COLO668 (cell line): Measurements from ENCODE around the gene SSC5D.
"Not testable (repeated sequence)": the region's sequence is repeated elsewhere in the genome, so short reads cannot be mapped to it uniquely, and the experiment has no call there.

Experiments
- DNase-seq: peaks from one replicate; lab custom pipeline; 2025; ENCODE audit not compliant: unreplicated experiment; lab: John Stamatoyannopoulos, UW

Gene SSC5D

DNA sequence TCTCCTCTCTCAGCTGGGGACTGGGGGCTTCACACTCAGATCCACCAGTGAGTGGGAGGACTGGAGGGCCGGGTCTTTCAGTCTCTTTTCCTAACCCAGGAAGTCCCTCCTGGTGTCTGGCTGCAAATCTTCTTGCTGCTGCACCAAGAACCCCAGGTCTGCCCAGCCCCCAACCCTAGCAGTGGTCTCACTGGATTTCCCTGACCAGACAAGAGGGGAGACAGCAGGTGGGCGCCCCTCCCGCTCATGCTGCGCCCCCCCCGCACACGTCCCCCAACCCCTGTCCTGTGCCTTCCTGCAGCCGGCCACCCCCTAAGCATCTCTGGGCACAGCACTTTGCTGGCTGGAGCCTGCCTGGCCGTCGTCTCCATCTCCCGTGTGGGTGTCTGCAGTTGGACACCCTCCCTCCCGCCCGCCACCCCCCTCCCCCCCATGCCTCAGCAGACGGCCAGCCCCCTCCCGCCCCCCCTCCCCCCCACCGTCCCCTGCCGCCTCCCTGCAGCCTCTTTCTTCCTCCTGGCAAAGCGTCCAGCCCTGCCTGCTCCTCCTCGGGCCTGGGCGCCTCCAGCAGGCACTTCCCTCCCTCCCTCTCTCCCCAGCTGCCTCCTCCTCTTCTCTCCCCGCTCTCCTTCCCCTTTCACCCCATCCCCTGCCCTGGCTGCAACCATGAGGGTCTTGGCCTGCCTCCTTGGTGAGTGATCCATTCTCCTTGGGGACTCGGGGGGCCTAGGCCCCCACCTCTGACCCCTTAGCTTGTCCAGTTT, at the start of gene SSC5D:
SSC5D (plus strand) TSS at position 513 of the 764 bp plus-strand sequence; CDS start at position 667, 154 bp downstream.
- no peak for DNase-seq

DNA sequence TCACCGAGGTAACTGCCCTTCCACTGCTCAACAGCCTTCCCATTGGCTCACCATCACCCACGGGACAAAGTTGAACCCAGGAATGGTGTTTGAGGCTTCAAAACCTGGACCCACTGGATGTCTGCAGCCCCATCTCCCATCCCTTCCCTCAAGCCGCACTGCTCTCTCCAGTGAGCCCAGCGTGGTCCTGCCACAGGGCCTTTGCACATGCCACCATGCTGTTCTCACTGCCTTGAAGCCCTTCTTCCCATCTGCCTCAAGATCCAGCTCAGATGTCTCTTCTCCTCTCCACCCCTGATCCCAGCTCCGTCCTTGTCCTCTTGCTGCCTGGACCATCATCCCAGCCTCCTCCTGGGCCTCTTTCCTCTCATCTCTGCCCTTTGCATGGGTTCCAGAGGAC, 49.2 kb upstream of the SSC5D start:
- no peak for DNase-seq

DNA sequence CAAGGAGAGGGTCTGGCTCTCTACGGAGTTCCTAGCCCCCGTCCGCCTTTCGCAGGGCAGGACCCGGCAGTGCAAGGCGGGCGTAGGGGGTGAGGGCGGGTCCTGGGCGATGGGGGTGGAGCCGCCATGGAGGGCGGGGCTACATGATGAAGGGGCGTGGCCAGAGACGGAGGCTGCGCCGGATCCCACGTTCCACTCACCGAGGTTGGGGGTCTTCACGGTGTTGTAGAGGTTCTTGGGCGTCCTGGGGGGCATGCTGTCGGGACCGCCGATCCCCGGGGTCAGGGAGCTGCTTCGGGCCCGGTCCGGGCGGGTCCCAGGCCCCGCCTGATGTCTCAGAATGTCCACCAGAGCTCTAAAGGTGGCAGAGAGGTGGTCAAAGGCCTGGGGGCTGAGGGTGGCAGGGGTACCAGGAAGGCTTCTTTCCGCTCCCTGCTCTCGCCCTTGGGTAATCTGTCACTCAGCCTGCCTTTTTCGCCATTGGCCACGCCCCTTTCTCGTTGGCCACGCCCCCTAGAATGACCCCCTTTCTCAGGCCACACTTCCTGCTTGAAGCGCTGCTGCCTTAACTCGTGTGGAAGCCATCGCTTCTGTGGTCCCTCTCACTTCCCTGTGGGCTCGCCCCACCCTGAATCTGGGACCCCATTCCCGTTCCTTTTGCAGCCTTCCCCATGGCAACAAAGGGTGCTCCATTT, 47.7 kb upstream of the SSC5D start:
- DNase-seq = peak; percentile 30

DNA sequence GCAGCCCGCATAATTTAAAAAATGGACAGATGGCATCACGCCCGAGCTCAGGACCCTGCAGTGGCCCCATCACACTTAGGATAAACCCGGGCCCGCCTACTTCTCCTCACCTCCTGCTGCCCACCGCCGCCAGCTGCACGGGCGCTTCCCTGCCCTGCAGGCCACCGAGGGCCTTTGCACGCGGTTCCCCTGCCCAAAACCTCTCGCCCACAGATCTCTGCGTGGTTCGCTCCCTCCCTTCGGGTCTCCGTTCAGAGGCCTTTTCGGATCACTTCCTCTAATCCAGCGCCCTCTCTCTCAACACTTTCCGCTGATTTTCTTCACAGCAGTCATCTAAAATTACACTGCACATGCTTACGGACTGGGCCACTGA, 46.9 kb upstream of the SSC5D start:
- DNase-seq = peak; percentile 7

DNA sequence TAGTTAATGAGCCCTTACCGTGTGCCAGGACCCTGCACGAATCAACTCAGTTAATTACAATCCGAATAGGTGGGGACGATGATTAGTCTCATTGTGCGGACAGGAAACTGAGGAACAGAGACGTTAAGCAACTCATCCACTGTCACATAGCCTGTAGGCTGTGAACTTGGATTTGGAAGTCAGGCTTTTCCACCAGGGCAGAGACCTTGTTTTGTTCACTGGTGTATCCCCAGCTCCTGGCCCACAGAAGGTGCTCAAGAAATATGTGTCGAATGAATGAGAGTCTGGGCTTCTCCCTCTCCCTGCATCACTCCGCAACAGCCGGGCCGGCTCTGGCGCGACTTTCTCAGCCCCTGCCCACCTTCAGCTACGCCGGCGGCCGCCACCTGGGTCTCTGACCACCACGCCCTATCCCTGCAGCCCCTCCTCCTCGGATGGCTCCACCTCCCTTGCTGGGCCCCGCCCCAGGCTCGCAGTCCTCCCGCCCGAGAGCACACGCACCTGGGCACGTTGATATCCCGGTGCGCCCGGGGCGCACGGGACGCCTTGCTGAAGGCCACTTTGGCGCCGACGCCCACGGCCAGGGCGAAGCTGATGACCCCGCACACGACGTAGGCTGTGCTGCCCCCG, 46.4 kb upstream of the SSC5D start:
- peak; percentile 50 for DNase-seq

DNA sequence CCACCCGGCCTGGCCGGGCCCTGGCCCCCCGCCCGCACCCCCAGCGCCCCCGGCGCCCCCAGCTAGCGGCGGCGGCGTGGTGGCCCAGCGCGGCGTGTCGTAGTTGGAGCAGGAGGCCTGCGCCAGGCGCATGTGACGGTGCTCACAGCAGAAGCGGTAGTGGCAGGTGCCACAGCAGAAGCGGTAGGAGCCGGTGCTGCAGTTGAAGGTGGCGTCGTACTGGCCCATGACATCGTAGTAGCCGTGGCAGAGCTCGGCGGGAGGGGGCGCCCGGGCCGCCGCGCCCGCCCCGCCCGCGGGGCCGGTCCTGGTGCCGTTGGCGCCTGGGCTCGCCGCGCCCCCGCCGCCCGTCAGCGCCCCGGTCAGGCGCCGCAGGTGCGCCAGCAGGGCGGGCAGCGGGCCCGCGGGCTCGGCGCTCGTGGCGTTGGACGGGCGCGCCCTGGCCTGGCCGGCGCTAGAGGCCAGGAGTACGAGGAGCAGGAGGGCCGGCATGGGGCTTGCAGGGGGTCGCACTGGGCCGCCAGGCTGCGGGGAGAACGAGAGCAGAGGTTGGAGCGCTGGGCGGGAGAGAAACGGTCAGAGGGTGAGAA, 45.8 kb upstream of the SSC5D start:
- DNase-seq = peak; percentile 54

DNA sequence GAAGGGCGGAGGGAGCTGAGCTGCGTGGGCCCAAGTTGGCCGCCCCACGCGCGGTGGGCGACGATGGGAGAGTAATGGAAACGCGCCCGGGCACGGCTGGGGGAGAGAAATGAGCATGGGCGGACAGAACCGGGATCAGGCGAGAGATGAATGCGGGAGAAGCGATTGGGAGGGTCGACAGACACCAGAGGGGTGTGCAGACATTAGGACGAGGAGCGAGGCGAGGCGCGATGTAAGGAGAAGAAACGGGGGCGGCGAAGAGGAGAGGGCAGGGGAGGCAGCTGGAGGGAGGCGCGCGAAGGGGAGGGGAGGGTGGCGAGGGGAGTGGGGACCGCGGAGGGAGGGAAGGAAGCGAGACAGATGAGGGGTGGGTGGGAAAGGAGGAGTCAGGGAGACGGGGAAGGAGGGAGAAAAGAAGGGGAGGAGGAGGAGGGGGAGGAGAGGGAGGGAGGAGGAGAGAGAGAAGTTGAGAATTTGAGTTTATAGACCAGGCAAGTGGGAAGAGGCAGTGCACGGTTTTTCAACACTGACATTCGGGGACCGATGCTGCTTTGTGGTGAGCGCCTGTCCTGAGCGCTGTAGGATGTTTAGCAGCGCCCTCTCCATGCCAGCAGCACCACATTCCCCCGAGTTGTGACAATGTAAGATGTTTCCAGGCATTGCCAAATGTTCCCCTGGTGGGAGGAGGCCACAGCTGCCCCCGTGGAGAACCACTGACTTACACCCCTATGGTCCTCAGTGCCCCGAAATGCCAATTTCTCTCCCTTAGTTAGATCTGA, 45.0 kb upstream of the SSC5D start, which contains the start of gene SHISA7:
SHISA7 (minus strand) TSS at position 256 of the 779 bp plus-strand sequence. CDS start 437 bp downstream, outside the sequence.
- DNase-seq = no peak

DNA sequence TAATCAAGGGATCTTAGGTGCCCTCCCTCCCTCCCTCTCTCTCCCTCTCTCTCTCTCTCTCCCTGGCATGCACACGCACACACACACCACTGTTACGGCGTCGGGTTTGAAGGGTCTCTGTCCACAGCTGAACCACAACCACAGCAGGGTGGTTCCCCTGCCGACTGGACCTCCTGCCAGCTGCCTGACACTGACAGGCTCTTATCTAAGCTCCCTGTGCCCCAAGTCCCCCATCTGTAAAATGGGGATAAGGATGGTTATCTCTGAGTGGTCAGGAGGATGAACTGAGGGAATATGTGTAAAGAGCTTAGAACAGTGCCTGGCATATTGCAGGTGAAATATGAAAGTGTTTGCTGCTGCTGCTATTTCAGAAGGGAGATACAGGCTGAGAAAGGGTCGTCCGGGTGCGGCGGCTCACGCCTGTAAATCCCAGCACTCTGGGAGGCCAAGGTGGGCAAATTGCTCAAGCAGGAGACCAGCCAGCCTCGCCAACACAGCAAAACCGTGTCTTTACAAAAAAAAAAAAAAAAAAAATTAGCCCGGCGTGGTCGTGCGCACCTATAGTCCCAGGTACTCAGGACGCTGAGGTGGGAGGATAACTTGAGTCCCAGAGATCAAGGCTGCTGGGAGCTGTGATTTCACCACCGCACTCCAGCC, 44.3 kb upstream of the SSC5D start:
- DNase-seq = no peak

DNA sequence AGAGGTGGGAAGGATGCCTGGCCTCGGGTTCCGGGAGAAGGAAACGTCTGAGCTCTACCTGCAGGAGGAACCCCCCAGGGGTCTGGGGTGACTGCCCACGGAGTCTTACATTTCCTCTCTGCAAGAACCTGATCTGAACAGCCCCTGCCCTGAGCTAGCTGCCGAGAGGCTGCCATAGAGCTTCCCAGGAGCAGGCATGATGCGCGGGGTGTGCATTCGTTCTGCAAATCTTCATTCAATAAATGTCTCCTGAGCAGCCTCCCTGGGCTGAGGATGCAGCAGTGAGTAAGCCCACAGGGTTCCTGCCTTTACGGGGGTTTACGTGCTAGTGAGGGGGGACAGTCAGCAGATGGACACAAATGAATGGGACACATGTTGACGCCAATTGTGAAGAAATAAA, 43.6 kb upstream of the SSC5D start:
- DNase-seq = no peak

DNA sequence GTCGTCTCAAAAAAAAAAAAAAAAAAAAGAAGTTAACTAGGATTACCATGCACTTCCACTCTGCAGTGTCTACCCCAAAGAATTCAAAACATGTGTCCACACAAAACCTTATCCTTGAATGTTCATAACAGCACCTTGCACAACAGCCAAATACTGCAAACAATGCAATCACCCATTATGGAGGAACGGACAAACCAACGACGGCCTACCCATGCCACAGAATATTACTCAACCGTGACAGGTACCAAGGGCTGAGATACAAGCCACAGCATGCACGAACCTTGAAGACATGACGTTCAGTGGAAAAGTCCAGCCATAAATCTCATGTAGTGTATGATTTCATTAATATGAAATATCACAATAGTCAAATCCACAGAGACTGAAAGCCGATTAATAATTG, 42.2 kb upstream of the SSC5D start:
- DNase-seq = no peak

DNA sequence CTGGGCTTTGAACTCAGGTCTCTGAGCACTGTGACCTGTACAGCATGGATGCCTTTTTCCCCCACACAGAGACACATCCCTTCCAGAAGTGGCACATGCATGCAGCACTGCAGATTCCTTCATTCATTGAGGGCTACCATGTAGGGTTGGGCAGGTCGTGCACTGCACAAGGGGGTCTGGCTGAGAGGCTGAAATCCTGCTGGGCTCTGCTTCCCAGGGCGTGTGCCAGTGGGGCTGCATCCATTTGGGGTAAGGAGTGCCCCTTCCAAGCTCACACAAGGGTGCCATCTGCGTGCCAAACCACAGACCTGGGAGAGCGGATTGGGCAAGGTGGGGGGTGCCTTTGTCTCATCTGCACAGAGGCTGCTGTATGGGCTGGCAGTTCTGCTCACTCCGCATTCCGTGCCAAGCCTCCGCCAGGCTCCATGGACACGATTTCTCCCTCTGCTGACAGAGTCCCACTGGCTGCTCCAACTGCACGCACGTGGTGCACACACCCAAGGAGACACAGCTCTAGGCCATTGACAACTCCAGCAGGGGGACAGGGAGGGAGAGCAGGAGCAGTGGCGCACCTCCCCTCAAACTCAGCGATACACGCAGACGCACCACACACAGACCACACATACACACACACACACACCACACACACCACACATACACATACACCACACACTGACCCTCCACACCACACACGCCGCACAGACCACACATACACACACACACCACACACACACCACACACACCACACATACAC, 40.6 kb upstream of the SSC5D start:
- peak; percentile 42 for DNase-seq

DNA sequence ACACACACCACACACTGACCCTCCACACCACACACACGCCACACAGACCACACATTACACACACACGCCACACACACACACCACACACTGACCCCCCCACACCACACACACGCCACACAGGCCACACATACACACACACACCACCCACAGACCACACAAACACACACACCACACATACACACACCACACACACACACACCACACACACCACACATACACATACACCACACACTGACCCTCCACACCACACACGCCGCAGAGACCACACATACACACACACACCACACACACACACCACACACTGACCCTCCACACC, 40.1 kb upstream of the SSC5D start:
- not testable (repeated sequence) for DNase-seq

DNA sequence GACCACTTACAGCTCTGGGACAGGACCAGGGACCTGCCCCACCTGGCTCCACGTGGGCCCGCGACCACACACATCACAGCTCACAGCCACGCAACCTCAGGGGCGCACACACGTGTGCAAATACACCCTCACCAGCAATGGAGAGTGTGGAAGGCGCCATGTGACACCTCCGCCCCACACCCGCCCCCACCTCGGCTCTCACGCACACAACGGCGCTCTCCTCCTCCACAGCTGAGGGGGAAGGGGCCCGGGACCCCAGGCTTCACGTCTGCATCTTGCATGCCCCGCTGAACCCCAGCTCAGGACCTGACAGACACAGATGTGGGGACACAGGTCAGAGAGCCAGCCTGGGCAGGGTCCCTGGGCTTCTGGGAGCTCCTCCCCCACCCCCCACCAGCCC, 38.8 kb upstream of the SSC5D start:
- DNase-seq = no peak

DNA sequence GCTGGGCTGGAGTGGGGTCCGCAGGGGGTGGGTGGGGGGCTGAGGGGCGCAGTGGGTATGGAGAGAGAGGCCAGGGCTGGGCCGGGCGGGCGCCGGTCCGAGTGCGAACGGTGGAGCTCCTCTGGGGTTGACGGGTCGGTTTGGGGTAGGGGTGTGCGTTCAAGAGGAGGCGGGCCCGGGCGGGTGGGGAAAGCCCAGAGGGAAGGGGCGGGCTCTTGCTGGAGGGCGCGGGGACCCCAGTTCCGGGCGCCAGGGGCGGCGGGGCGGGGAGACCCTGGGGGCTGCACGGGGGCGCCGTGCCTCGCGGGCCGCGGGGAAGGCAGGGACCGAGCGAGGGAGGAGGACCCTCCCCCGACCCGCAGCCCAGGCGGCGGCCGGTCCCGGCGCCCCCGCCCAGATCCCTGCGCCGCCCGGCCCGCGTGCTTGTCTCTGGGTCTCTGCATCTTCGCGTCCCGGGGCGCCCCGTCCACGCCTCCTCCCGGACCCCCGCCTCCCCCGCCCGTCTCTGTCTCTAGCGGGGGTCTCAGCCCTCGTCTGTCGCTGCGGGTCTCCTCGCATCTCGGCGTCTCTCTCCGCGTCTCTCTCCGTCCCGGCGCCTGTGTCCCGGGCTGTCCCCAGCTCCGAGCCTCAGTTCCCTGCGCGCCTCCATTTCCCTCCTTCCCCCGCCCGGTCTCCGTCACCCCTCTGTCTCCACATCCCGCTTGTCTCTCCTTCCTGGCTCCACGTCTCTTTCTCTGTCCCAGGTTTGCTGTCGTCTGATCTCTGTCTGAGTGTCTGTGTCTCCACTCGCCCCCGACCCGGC, 36.9 kb upstream of the SSC5D start:
- no peak for DNase-seq

DNA sequence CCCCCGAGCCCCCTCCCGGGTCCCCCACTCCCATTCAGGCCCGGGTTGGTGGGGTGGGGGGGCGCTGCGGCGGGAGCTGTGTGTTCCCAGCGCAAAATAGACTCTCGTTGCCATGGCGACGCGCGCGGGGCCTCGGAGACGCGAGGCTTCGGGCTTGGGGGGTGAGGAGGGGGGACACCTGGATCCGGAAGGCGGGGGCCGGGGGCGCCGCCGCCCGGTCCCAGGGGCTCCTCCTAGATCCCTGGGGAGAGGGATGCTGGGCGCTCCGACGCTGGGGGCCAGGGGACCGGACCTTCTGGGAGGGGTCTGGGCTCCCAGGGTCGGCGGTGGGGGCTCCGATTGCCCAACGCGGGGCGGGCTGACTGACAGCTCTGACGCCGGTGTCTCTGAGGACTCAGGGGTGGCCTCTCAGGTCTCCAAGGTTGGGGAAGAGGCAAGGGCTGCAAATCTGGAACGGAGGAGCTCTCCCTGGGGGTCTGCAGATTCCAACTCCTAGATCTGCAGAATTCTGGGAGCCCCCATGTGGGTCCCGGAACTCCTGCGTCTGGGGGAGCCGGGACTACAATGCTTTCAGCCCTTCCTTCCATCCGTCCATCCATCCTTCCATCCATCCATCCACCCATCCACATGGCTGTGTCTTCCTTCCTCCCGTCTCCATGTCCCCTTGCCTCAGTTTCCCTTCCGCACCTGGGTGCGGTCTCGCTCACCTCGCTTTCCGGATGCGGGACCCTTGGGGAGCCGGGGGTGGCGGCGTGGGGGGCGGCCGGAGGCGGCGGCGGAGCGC, 36.1 kb upstream of the SSC5D start:
- DNase-seq = peak; percentile 10

DNA sequence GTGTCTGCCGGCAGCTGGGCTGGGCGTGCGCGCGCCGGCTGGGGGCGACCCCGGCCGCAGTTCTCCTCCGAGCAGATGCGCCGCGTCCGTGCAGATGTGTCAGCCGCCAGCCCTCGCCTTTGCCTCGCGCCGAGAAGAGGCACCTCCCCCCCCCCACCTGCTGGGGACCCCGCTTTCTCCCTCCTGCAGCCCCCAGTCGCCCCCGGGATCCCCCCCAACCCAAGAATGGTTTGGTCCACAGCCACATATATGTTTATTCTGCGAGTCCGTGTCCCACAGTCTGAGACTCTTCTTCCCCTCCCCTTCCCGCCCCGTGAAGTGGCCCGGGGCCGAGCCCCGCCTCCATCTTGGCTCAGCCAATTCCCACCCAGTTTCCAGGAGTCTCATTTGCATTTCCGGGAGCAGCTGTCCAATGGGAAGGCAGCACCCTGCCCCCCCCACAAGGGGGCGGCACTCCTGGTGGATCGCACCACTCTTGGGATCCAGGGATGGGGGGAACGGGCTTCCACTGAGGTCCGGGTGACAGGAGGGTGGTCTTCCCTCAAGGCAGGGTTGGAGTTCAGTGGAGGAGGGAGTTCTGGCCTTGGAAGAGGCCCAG, 35.4 kb upstream of the SSC5D start:
- DNase-seq = peak; percentile 12

DNA sequence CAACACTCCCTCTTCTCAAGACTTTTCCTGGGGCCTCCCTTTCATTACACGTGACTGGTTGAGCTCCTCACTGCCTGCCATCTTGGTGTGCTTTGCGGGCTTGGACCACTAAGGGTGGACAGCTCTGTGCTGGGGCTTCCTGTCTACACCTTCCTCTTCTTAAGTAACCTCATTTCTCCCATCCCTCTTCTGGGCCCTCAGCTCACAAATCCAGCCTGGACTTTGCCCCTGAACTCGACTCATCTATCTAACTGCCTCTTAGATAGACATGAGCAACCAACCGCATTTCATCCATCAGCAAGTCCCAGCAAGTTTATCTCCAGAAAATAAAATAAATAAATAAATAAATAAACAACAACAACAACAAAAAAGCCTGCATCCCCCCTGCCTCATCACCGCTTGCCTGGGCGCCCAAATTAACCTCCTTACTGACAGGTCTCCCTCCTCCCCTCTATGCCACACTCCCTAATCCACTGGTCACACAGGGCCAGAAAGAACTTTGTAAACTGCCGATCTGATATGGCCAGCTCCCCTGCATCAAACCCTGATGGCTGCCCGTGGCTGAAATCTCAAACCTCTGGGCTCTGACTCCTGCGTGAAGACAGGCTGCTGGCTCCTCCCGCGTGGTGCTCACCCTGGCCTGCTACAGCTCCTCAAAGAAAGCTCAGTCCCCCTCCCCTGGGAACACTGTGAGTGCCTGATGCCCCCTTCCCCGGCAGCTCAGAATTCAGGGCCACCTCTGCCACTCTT, 34.5 kb upstream of the SSC5D start:
- no peak for DNase-seq
